Measurements from ENCODE around the gene SELENOM.

DNA sequence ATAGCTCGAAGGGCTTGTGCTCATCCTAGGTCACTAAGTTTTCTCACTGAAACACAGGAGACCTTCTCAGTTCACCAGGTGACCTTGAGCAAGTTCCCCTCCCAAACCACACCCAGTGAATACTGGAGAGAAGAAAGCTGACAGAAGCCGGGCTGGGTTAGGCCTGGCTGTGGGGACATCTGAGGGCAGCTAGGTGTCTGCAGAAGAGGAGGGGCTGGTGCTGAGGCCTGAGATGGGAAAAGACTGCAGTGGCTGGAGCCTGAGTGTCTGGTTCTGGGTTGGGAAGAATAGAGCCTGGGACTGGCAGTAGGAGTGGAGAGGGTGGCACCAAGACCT is 14.8 kb upstream of the SELENOM start:
- TF ChIP-seq, protein P1, sequence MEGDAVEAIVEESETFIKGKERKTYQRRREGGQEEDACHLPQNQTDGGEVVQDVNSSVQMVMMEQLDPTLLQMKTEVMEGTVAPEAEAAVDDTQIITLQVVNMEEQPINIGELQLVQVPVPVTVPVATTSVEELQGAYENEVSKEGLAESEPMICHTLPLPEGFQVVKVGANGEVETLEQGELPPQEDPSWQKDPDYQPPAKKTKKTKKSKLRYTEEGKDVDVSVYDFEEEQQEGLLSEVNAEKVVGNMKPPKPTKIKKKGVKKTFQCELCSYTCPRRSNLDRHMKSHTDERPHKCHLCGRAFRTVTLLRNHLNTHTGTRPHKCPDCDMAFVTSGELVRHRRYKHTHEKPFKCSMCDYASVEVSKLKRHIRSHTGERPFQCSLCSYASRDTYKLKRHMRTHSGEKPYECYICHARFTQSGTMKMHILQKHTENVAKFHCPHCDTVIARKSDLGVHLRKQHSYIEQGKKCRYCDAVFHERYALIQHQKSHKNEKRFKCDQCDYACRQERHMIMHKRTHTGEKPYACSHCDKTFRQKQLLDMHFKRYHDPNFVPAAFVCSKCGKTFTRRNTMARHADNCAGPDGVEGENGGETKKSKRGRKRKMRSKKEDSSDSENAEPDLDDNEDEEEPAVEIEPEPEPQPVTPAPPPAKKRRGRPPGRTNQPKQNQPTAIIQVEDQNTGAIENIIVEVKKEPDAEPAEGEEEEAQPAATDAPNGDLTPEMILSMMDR (IDR thresholded peaks at IDR 0.05; ENCODE audit: insufficient read depth, low read depth, low read length), result no peak
- no peak for TF ChIP-seq EZH2 (IDR thresholded peaks at IDR 0.05; ENCODE audit: insufficient read depth, low read length)
